Fibroblast of pulmonary artery (primary cell): ENCODE data around the gene NLRP13.

Experiments used
- DNase-seq: peaks from one replicate; pipeline ENCODE4 v3.0.0-alpha.2; 2010; ENCODE audit warnings: low read depth
- H3K4me3 ChIP-seq: replicated peaks from 2 replicates; pipeline ENCODE4 v1.5.1; 2011; ENCODE audit warnings: low read depth, mild to moderate bottlenecking, control low read depth, low read length, moderate library complexity
- TF ChIP-seq, protein P1 (sequence below): IDR thresholded peaks from 2 replicates; pipeline ENCODE4 v1.5.1; 2011; ENCODE audit warnings: mild to moderate bottlenecking, control low read depth, low read length, inconsistent platforms; ENCODE audit errors: missing control alignments

Gene NLRP13

DNA sequence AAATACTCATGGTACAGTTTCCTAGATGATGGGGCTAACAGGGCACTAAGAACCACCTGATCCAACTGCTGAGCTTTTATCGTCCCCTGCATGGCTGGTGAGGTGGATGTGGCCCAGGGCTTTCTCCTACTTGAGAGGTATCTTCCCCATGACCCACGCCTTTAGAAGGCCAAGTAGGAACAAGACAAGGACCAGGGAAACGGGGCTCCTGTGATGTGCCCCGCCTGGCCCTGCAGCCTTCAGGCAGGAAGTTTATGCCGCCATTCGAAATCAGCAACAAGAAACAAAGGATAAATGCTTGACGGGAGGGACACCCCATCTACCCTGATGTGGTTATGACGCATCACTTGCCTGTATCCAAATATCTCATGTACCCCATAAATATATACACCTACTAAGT, 4.1 kb downstream of the NLRP13 start:
- TF ChIP-seq, protein P1, sequence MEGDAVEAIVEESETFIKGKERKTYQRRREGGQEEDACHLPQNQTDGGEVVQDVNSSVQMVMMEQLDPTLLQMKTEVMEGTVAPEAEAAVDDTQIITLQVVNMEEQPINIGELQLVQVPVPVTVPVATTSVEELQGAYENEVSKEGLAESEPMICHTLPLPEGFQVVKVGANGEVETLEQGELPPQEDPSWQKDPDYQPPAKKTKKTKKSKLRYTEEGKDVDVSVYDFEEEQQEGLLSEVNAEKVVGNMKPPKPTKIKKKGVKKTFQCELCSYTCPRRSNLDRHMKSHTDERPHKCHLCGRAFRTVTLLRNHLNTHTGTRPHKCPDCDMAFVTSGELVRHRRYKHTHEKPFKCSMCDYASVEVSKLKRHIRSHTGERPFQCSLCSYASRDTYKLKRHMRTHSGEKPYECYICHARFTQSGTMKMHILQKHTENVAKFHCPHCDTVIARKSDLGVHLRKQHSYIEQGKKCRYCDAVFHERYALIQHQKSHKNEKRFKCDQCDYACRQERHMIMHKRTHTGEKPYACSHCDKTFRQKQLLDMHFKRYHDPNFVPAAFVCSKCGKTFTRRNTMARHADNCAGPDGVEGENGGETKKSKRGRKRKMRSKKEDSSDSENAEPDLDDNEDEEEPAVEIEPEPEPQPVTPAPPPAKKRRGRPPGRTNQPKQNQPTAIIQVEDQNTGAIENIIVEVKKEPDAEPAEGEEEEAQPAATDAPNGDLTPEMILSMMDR, result no peak
- DNase-seq, result no peak
- H3K4me3 ChIP-seq, result no peak overlapping the region

DNA sequence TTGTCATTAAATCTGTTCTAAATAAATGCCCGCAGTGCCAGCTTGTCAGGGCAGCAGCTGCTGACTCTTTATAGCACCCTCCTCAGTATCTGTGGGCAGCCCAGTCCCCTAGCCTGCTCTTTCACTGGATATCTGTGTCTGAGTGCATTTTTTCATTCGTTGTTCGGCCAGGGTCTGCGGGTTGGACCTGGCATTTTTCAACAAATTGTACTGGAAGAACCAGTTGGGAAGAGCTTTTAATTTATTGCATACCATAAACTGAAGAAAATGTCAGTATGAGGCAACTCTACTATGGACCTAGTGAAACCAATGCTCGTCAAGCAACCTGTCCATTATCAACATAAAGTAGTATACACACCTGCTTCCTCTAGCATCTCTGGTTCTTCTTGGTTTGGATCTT, 8.6 kb downstream of the NLRP13 start:
- H3K4me3 ChIP-seq, result no peak overlapping the region
- TF ChIP-seq, protein P1, result no peak
- DNase-seq, result no peak

DNA sequence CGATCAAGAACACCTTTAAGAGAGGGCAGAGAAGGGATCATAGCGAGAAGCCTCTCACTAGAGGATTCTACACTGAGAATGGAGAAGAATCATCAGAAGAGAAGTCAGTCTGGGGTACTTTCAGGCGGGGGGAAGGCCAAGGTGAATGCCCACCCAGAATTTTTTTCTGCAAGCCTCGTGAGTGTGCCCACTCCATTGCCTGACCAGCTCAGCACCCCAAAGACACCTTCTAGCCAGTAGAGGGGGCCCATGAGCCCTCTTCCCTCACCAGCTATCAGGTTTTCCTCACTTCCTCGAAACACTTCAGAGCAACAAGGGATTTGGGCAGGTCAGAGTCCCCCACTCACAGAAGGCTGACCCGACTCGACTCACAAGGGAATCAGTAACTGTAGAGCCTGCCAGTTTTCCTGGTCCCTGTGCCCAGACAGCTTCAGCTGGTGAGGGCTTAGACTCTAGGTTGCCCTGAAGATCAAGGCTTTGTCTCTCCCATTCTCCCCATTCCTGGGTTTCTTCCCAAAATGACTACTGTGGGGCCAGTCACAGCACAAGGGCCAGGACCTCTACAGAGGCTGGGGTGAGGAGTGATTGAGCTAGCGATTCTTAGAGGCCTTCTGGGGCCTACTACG, 18.4 kb downstream of the NLRP13 start:
- TF ChIP-seq, protein P1, result no peak
- no peak for DNase-seq
- no peak overlapping the region for H3K4me3 ChIP-seq

DNA sequence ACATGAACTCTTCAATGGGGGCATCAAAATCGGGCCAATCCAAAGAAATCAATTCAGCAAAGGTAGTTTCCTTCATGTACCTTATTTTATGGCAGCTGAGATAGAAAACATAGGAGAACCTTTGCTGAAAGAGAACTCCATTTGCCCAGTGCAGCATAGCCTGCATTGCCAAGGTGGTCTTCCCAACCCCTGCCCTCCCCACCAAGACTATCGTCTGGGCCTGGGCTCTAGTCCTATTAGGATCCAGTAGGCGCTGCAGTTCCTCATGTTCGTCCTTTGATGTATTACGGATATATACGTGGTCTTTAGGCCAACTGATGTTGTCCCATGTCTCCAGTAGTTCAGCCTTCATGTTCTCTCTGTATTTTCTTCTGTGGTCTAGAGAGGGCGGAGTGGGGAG, 19.2 kb downstream of the NLRP13 start:
- no peak overlapping the region for H3K4me3 ChIP-seq
- TF ChIP-seq, protein P1, result no peak
- no peak for DNase-seq

DNA sequence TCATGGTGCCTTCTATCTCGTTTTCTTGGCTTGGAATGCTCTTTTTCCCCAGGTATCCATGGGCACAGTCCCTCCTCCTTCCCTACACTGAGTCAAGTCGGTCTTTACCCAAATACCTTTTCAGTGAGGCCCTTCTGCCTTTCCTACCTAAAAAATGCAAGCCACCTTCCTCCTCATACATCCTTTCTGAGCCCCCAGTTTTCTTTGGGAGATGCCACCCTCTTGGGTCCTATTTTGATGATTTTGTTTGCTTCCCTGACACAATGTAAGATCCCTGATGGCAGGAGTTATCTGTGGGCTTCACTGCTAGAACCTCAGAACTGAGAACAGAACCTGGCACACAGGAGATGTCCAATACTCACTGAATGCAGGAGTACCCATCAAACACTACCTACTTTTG, 22.3 kb downstream of the NLRP13 start:
- no peak overlapping the region for H3K4me3 ChIP-seq
- DNase-seq, result no peak
- TF ChIP-seq, protein P1, result no peak

DNA sequence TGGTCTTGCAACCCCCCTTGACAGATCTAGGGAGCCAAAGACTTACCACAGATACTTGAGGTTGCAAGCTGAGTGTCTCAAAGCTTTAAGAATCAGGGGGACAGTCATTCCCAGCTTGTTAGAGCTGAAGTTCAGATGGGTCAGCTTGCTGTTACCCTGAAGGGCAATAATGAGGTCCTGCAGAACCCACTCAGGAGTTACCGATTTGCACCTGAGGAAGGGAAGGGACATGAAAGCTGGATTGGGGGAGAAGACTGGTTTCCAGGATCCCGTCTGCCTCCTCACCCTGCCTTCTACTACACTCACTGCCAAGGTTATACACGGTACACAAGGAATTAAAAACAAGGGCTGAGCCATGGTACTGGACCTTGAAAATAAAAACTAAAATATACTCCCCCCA, 24.4 kb downstream of the NLRP13 start:
- TF ChIP-seq, protein P1, result no peak

DNA sequence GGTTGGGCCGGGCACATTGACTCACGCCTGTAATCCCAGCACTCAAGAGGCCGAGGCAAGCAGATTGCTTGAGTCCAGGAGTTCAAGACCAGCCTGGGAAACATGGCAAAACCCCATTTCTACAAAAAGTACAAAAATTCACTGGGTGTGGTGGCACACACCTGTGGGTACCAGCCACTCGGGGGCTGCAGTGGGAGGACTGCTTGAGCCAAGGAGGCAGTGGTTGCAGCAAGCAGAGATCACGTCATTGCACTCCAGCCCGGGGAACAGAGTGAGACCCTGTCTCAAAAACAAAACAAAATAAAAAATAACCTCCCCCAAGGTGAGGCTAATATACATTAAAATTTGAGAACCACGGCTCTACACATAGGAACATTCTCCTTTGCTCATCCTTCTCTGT, 24.9 kb downstream of the NLRP13 start:
- TF ChIP-seq, protein P1, result no peak
- DNase-seq, result no peak
- no peak overlapping the region for H3K4me3 ChIP-seq

More for the DNA sequence above, 24.4 kb downstream of the NLRP13 start:
- DNase-seq, result no peak
- H3K4me3 ChIP-seq, result no peak overlapping the region
